Measurements from ENCODE around the gene KLHL10.
"Not testable (repeated sequence)": the region's sequence is repeated elsewhere in the genome, so short reads cannot be mapped to it uniquely, and the experiment has no call there.

Gene KLHL10

DNA sequence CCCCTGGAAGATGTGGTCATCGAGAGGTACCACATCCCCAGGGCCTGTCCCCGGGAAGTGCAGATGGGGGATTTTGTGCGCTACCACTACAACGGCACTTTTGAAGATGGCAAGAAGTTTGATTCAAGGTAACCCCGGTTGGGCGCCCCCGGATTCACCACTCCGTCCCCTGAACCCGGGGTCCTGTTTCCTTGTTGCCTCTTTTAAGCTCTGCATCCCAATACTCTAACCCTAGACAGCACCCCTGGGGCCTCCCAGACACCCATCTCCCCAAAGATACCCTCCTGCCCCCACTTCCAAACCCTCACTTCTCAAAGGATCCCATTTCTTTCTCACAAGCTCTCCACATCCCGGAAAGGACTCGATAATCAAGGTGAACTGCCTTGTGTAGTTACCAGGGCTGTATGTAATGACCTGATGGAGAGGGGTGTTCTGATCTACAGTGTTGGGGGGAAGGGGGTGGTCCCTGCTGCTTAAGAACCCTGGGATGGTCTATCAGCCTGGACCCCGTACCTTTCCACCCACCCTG, 24.4 kb upstream of the KLHL10 start:
- no peak for DNase-seq (ENCODE audit: low read depth)

- DNase-seq (ENCODE audit: low read depth): no peak
These were observed 23.9 kb upstream of the KLHL10 start for GRCh38 chr17:41813699-41814124.

DNA sequence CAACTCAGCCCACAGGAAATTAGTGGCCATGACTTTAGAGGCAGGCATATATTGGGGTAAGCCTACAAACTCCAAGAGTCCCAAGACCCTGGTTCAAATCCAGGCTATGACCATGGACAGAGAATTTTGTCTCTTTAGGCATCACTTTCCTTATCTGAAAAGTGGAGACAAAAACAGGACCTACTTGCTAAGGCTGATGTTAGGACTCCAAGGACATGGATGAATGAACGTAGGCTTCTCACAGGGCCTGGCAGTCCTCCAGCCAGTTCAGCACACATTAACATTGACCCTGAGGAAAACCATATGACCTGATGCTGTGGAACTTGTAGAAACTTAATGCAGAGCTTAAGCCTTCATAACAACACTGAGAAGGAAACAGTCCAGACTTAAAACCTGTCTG, 23.4 kb upstream of the KLHL10 start:
- no peak for DNase-seq (ENCODE audit: low read depth)

DNA sequence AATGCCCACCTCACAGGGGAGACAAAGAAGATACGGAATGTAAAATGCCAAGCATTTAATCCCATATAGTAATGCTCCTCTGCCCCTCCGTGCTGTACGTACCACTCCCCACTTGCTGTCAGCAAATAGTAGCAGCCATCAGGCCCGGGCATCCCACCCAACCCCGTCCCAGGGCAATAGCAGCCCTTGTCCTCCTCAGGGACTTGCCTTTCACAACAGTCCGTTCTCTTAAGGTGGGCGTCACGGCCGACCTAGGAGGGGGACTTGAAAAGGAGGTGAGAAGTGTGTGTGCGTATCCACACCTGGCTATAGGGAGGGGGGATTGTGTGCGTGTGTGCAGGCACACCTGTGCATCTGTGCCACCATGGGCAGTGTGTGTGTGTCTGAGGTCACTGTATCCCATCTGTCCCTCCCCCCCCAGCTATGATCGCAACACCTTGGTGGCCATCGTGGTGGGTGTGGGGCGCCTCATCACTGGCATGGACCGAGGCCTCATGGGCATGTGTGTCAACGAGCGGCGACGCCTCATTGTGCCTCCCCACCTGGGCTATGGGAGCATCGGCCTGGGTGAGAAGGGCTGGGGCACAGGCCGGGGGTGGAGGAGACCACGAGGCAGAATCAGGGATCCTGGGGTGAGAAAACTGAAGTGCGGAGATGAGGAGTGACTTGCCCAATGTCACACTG, 20.8 kb upstream of the KLHL10 start:
- DNase-seq (ENCODE audit: low read depth): no peak

DNA sequence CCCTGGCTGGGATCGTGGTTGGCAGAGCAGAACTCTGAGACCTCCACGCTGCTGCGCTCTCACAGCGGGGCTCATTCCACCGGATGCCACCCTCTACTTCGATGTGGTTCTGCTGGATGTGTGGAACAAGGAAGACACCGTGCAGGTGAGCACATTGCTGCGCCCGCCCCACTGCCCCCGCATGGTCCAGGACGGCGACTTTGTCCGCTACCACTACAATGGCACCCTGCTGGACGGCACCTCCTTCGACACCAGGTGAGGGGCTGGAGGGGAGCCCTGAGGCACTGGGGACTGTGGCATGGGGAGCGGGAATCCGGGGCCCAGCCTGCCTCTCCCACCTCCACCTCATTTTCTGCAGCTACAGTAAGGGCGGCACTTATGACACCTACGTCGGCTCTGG, 19.6 kb upstream of the KLHL10 start:
- no peak for DNase-seq (ENCODE audit: low read depth)

GRCh38 chr17:41821776-41822175, 15.8 kb upstream of the KLHL10 start:
- DNase-seq (ENCODE audit: low read depth): no peak

- no peak for DNase-seq (ENCODE audit: low read depth)
These were observed 15.1 kb upstream of the KLHL10 start for GRCh38 chr17:41822216-41823140.

DNA sequence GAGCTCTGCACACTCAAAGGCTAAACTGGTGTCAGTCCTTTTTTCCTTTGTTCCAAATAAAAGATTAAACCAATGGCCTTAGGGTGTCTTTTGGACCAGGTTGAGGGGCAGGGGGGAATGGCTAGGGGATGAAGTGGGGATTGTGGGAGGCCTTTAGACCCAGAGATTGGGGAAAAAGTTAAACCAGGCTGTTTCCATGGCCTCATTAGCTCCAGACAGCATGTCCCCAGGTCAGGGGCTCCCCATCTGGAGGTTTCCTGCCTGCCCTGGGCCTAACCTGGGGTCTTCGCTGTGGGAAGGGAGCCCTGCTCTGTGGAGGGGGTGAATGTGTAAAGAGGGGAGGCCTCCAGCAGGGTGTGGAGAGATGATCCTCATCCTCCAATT, 14.5 kb upstream of the KLHL10 start:
- no peak for DNase-seq (ENCODE audit: low read depth)

DNA sequence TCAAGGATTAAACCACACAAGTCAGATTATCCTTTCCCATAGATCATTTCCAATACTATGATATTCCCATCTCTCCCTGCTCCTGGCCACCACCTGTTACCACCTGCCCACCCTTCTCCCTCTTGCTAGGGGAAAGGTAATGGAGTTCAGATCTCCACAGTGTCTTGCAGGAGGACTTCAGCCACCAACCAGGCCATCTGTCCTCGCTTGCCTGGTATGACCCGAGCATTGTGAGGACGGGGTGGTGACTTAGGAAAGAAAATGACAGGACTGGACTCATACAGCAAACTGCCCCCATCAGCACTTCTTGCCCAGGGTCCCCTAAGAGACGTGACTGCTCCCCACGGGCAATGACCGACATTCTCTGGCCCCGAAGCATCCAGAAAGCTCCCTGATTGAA, 14.0 kb upstream of the KLHL10 start:
- DNase-seq (ENCODE audit: low read depth): no peak

DNA sequence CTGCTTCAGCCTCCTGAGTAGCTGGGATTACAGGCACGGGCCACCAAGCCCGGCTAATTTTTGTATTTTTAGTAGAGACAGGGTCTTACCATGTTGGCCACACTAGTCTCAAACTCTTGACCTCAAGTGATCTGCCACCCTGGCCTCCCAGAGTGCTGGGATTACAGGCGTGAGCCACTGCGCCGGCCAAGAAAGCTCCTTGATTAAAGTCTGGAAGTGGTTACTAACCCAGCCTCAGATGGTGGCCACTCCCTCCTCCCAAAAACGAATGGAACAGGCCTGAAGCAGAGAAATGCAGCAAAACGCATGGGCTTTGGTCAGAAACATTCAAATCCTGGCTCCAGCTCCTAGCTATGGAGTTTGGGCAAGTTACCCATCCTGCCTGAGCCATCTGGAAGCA, 13.5 kb upstream of the KLHL10 start:
- peak; percentile 29 for DNase-seq (ENCODE audit: low read depth)

- DNase-seq (ENCODE audit: low read depth): no peak
These were observed 12.3 kb upstream of the KLHL10 start for GRCh38 chr17:41825175-41825845.

DNA sequence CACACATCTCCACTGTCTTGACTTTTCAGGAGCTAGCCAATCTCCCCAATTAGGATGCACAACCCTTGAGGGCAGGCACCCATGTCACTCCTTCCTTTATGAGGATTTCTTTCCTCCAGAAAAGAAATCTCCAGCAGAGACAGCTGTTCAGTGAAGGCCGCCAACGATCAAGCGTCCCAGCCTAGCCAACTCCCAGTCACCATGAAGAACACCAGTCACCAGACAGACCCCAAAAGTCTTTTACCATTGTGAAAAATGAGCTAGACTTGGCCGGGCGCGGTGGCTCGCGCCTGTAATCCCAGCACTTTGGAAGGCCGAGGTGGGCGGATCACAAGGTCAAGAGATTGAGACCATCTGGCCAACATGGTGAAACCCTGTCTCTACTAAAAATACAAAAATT, 7.7 kb upstream of the KLHL10 start:
- DNase-seq (ENCODE audit: low read depth): not testable (repeated sequence)

- DNase-seq (ENCODE audit: low read depth): no peak
These were observed 2.3 kb upstream of the KLHL10 start for GRCh38 chr17:41835214-41835799.

- DNase-seq (ENCODE audit: low read depth): no peak
These were observed 1.6 kb upstream of the KLHL10 start, which contains the start of gene NT5C3B for GRCh38 chr17:41835800-41836549. Gene NT5C3B (minus strand): TSS chr17:41836232. CDS start chr17:41836193, 39 bp downstream.

GRCh38 chr17:41836550-41837196, 952 bp upstream of the KLHL10 start:
- no peak for DNase-seq (ENCODE audit: low read depth)

DNA sequence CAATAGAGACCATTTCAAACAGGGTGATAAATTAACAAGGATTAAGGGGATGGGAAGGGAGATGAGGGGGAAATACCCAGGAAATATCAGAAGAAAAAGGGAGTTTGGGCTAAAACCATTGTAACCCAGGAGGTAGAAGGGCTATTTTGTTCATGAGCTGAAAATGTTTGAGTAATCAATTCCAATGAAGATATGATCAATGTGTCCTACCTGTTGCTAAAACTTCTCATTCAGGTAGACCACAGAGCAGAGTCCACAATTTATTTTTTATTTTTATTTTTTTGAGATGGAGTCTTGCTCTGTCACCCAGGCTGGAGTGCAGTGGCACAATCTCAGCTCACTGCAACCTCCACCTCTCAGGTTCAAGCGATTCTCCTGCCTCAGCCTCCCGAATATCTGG, 1.8 kb downstream of the KLHL10 start:
- DNase-seq (ENCODE audit: low read depth): not testable (repeated sequence)

DNA sequence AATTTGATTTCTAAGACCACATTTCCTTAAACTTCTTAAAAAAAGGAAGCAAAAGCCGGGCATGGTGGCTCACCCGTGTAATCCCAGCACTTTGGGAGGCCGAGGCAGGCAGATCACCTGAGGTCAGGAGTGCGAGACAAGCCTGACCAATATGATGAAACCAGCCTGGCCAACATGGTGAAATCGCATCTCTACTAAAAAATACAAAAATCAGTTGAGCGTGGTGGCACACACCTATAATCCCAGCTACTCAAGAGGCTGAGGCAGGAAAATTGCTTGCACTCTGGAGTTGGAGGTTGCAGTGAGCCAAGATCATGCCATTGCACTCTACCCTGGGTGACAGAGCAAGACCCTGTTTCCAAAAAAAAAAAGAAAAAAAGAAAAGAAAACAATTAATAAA, 3.2 kb downstream of the KLHL10 start:
- DNase-seq (ENCODE audit: low read depth): not testable (repeated sequence)

GRCh38 chr17:41844971-41845370, 7.3 kb downstream of the KLHL10 start:
- no peak for DNase-seq (ENCODE audit: low read depth)

DNA sequence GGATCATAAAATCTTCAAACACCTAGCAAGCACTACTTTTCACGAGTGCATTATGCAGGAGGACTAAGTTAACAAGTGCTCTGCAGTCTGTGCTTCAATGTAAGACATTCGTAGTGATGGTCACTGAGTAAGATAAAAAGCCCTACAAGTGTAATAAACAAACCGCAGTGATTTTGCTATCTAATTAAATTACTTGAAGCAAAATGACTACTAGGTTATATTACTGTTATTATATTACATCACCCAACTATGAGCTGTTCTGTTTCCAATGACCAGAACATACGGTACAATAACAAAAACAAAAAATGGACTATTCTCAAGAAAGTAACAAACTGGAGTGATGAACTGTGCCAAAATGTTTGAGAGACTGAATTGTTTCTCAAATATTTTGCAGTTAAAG, 11.2 kb downstream of the KLHL10 start:
- DNase-seq (ENCODE audit: low read depth): peak; percentile 9

- DNase-seq (ENCODE audit: low read depth): no peak
These were observed 11.8 kb downstream of the KLHL10 start for GRCh38 chr17:41849251-41849990.
